ENCODE results near the gene PRL. TPM values are rescaled to one million over a fixed set of nuclear protein-coding genes. Genes with fewer than 3 reads are reported as not detected.

Gene PRL
- total and polyA plus RNA-seq, 2 of the 8 experiments (the other 6 are each of a cell fraction or from before 2014, with no cell fraction given) = not detected

DNA sequence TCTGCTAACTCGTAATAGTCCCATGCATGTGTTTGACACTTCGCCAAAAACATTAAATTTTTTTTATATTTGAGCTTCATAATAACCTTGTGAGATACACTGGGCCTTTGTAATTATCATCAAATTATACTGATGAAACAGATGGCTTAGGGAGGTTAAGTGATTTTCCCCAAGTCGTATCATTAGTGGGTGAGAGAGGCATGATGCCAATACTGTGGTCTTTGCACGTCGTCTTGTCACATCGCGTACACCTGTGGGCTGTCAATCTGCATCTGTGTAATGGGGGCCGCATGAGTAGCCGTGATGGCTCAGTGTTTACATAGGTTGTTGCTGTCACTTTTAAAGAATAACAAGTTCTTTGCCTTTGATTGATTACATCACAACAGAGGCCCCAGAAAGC is 1.7 kb downstream of the PRL start:
- H3K9ac ChIP-seq (replicated peaks in 1 of 4; ENCODE audit: extremely low read depth in 1 of 4, low read depth in 3 of 4, low read length in 3 of 4) = no peak overlapping the region
- no peak overlapping the region for H2BK12ac ChIP-seq (ENCODE audit: low read depth, low read length)
- no peaks in the 10 kb centered on the region; a peak in 1 of 7 replicates for H3K4me1 ChIP-seq (replicated peaks in 1 of 4; ENCODE audit: control insufficient read depth in 3 of 4, insufficient read depth in 4 of 4, low read length in 3 of 4)
- H4K5ac ChIP-seq (ENCODE audit: insufficient read length, low read depth, low read length) = no peak overlapping the region
- H3K14ac ChIP-seq (ENCODE audit: insufficient read length) = no peak overlapping the region
- no peaks in the 10 kb centered on the region for H3K79me1 ChIP-seq (ENCODE audit: low read depth, low read length)
- H3K4me3 ChIP-seq (ENCODE audit: extremely low read depth in 1 of 4, insufficient read depth in 2 of 4, low read depth in 3 of 4, low read length in 4 of 4) = no peak overlapping the region
- H4K8ac ChIP-seq (ENCODE audit: extremely low read depth, insufficient read depth, low read length) = no peak overlapping the region
- WGBS, 2 experiments (ENCODE audit: extremely low coverage in 1 of 2, insufficient coverage in 1 of 2, insufficient read length in 1 of 2, insufficient replicate concordance in 2 of 2, low coverage in 1 of 2, low lambda C conversion rate in 2 of 2, missing lambda C conversion rate in 1 of 2) = 90% methylated on average over 9 of the region's 9 CpGs; no CpG with 5 or more reads in 1 of the 2 experiments
- no peak overlapping the region for H3K23ac ChIP-seq (ENCODE audit: insufficient read length)
- H3K9me3 ChIP-seq (ENCODE audit: insufficient read depth in 2 of 2, low read depth in 1 of 2, low read length in 1 of 2) = no peaks in the 10 kb centered on the region
- no peak overlapping the region for H2BK120ac ChIP-seq (replicated peaks; ENCODE audit: low read depth, low read length)
- H3K79me2 ChIP-seq (ENCODE audit: control insufficient read depth in 1 of 2, insufficient read depth in 2 of 2, low read length in 2 of 2) = no peaks in the 10 kb centered on the region
- H2AFZ ChIP-seq (ENCODE audit: low read length) = no peak overlapping the region
- ChIA-PET CTCF (ENCODE audit: partially characterized antibody) (interaction anchor here (0.7 kb wide), 1 partner anchor 8 kb away, joined by 3 read pairs; no protein-coding TSS in a partner anchor), POLR2A (ENCODE audit: partially characterized antibody) (no interaction called here)
- H3K18ac ChIP-seq (ENCODE audit: extremely low read depth, low read length) = no peak overlapping the region
- no peak overlapping the region for H2BK5ac ChIP-seq (ENCODE audit: low read depth, low read length)
- H3K27ac ChIP-seq (ENCODE audit: low read depth, low read length) = no peak overlapping the region
- no peak overlapping the region for H4K91ac ChIP-seq (replicated peaks; ENCODE audit: insufficient read length, low read length)
- H3K4me2 ChIP-seq (ENCODE audit: insufficient read depth in 1 of 2, low read depth in 2 of 2, low read length in 2 of 2) = no peak overlapping the region
- no peaks in the 10 kb centered on the region for H3K36me3 ChIP-seq (ENCODE audit: control insufficient read depth in 2 of 4, insufficient read depth in 4 of 4, low read length in 3 of 4)
- no peaks in the 10 kb centered on the region for H3K23me2 ChIP-seq (ENCODE audit: low read depth, low read length)
- H3K4ac ChIP-seq (replicated peaks; ENCODE audit: insufficient read length, low read depth, low read length) = no peak overlapping the region
- FAIRE-seq (no peak), DNase-seq (ENCODE audit: low read depth in 1 of 2, low spot score in 2 of 2) (no peak)
- H3K27me3 ChIP-seq (replicated peaks in 1 of 4; ENCODE audit: control insufficient read depth in 3 of 4, extremely low read depth in 1 of 4, insufficient read depth in 3 of 4, low read length in 3 of 4) = no peaks in the 10 kb centered on the region
- no peak overlapping the region for H2BK20ac ChIP-seq (ENCODE audit: low read length)
- TF ChIP-seq MAFK (IDR thresholded peaks at IDR 0.05; ENCODE audit: low read depth, low read length) (no peak), HDAC6 (IDR thresholded peaks at IDR 0.05; ENCODE audit: low read depth, low read length) (no peak), POLR2A (IDR thresholded peaks at IDR 0.05; ENCODE audit: control extremely low read depth in 1 of 2, low read depth in 2 of 2, low read length in 2 of 2) (no peak), GABPA (IDR thresholded peaks at IDR 0.05; ENCODE audit: borderline replicate concordance, insufficient read depth, low read length) (no peak), RBBP5 (IDR thresholded peaks at IDR 0.05; ENCODE audit: borderline replicate concordance, low read depth, low read length) (no peak), SP2 (IDR thresholded peaks at IDR 0.05; ENCODE audit: low read length) (no peak), KDM4A (IDR thresholded peaks at IDR 0.05; ENCODE audit: low read depth, low read length, severe bottlenecking) (no peak), EP300 (IDR thresholded peaks at IDR 0.05; ENCODE audit: borderline replicate concordance in 1 of 2, low read depth in 2 of 2, low read length in 2 of 2) (no peak), TAF1 (IDR thresholded peaks at IDR 0.05; ENCODE audit: low read depth, low read length) (no peak), SIRT6 (IDR thresholded peaks at IDR 0.05; ENCODE audit: low read length) (no peak), KDM5A (IDR thresholded peaks at IDR 0.05; ENCODE audit: low read length) (no peak), TEAD4 (IDR thresholded peaks at IDR 0.05; ENCODE audit: low read depth, low read length) (no peak), BCL11A (IDR thresholded peaks at IDR 0.05; ENCODE audit: low read depth in 2 of 2, low read length in 2 of 2) (no peak), CHD1 (IDR thresholded peaks at IDR 0.05; ENCODE audit: low read depth, low read length) (no peak), RFX5 (IDR thresholded peaks at IDR 0.05; ENCODE audit: borderline replicate concordance, low read depth, low read length) (no peak), HDAC2 (IDR thresholded peaks at IDR 0.05; ENCODE audit: borderline replicate concordance in 1 of 2, low read depth in 2 of 2, low read length in 2 of 2) (no peak)
- no peak overlapping the region for H2BK15ac ChIP-seq (ENCODE audit: low read length)
- H4K20me1 ChIP-seq (replicated peaks in 1 of 2; ENCODE audit: control insufficient read depth in 1 of 2, insufficient read depth in 2 of 2, low read length in 2 of 2) = no peaks in the 10 kb centered on the region
- no peak overlapping the region for H2AK5ac ChIP-seq (ENCODE audit: low read depth, low read length)
- H3K56ac ChIP-seq (replicated peaks; ENCODE audit: insufficient read length, low read depth, low read length) = no peak overlapping the region
